ENCODE measurements around the gene EMX1.

EMX1 gene

GRCh38 chr2:72895759-72896281 lies 21.5 kb upstream of the EMX1 start:
- TF ChIP-seq CTCF (IDR thresholded peaks at IDR 0.05) = no peak

GRCh38 chr2:72896446-72896845 lies 20.9 kb upstream of the EMX1 start:
- no peak for TF ChIP-seq CTCF (IDR thresholded peaks at IDR 0.05)

GRCh38 chr2:72897785-72898584 lies 19.3 kb upstream of the EMX1 start:
- TF ChIP-seq CTCF (IDR thresholded peaks at IDR 0.05) = no peak

GRCh38 chr2:72898585-72898906 lies 18.8 kb upstream of the EMX1 start:
- no peak for TF ChIP-seq CTCF (IDR thresholded peaks at IDR 0.05)

GRCh38 chr2:72900191-72900825 lies 17.0 kb upstream of the EMX1 start:
- no peak for TF ChIP-seq CTCF (IDR thresholded peaks at IDR 0.05)

- TF ChIP-seq CTCF (IDR thresholded peaks at IDR 0.05) = no peak
Observed at GRCh38 chr2:72901426-72901825, 15.9 kb upstream of the EMX1 start.

- no peak for TF ChIP-seq CTCF (IDR thresholded peaks at IDR 0.05)
Observed at GRCh38 chr2:72908741-72909140, 8.6 kb upstream of the EMX1 start.
